H1 (cell line): Measurements from ENCODE around the gene MYH11. TPM values are rescaled to one million over a fixed set of nuclear protein-coding genes. Genes with fewer than 3 reads are reported as not detected.

Source experiments
- CHD1 ChIP-seq: IDR thresholded peaks from 2 replicates; pipeline ENCODE4 v1.6.1; 2012; ENCODE audit warnings: low read depth, low read length, improper control_type of control experiment
- polyA plus RNA-seq, 7 experiments: library from polyadenylated mRNA; depleted of rRNA in 3 of 7; stranded (reverse) in 5 of 7; unstranded in 2 of 7; fragments of >200 nt in 5 of 7; fragments of 200-250 nt in 2 of 7; gene quantifications; 1 replicate in 5 of 7; 2 replicates in 1 of 7; 4 replicates in 1 of 7; pipeline versions ENCODE4 v1.2.1 to v1.2.3, GENCODE V29; 2011 to 2013; ENCODE audit warnings: missing spikeins in 2 of 7, mixed read lengths in 2 of 7
- total RNA-seq: library from RNA; stranded (reverse); fragmentation: NEBNext Ultra II Directional; extraction: Animal tissue kit (Norgen Biotek cat#: 25700); gene quantifications from 2 replicates; pipeline ENCODE4 v1.2.1, GENCODE V29; 2021
- TF ChIP-seq, protein P1 (sequence below): fragments of 300-600 bp; sonication (generic); IDR thresholded peaks from 2 replicates; pipeline ENCODE4 v1.7.1; 2012; ENCODE audit warnings: low read length, moderate library complexity, mild to moderate bottlenecking, inconsistent platforms; ENCODE audit not compliant: insufficient replicate concordance

The MYH11 gene
- total and polyA plus RNA-seq, 2 of the 8 experiments (the other 6 are each of a cell fraction or from before 2014, with no cell fraction given): 0.11 to 0.78 TPM

DNA sequence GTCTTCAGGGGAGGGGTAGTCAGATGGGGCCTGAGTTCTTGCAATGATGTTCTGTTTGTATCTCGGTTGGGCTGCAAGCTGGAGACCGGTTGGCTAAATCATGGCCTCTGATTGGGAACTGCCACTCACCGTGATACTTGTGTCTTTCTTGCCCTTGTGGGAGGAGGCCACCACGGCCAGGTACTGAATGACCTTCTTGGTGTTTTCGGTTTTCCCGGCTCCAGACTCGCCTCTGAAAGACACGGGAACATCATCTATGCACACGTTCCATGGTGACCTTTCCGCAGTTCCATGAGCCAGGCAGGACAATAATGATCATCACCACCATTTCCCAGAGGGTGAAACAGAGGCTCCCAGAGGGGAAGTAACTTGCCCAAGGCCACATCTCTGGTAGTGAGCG, 70.3 kb downstream of the MYH11 start (continued):
- TF ChIP-seq, protein P1, sequence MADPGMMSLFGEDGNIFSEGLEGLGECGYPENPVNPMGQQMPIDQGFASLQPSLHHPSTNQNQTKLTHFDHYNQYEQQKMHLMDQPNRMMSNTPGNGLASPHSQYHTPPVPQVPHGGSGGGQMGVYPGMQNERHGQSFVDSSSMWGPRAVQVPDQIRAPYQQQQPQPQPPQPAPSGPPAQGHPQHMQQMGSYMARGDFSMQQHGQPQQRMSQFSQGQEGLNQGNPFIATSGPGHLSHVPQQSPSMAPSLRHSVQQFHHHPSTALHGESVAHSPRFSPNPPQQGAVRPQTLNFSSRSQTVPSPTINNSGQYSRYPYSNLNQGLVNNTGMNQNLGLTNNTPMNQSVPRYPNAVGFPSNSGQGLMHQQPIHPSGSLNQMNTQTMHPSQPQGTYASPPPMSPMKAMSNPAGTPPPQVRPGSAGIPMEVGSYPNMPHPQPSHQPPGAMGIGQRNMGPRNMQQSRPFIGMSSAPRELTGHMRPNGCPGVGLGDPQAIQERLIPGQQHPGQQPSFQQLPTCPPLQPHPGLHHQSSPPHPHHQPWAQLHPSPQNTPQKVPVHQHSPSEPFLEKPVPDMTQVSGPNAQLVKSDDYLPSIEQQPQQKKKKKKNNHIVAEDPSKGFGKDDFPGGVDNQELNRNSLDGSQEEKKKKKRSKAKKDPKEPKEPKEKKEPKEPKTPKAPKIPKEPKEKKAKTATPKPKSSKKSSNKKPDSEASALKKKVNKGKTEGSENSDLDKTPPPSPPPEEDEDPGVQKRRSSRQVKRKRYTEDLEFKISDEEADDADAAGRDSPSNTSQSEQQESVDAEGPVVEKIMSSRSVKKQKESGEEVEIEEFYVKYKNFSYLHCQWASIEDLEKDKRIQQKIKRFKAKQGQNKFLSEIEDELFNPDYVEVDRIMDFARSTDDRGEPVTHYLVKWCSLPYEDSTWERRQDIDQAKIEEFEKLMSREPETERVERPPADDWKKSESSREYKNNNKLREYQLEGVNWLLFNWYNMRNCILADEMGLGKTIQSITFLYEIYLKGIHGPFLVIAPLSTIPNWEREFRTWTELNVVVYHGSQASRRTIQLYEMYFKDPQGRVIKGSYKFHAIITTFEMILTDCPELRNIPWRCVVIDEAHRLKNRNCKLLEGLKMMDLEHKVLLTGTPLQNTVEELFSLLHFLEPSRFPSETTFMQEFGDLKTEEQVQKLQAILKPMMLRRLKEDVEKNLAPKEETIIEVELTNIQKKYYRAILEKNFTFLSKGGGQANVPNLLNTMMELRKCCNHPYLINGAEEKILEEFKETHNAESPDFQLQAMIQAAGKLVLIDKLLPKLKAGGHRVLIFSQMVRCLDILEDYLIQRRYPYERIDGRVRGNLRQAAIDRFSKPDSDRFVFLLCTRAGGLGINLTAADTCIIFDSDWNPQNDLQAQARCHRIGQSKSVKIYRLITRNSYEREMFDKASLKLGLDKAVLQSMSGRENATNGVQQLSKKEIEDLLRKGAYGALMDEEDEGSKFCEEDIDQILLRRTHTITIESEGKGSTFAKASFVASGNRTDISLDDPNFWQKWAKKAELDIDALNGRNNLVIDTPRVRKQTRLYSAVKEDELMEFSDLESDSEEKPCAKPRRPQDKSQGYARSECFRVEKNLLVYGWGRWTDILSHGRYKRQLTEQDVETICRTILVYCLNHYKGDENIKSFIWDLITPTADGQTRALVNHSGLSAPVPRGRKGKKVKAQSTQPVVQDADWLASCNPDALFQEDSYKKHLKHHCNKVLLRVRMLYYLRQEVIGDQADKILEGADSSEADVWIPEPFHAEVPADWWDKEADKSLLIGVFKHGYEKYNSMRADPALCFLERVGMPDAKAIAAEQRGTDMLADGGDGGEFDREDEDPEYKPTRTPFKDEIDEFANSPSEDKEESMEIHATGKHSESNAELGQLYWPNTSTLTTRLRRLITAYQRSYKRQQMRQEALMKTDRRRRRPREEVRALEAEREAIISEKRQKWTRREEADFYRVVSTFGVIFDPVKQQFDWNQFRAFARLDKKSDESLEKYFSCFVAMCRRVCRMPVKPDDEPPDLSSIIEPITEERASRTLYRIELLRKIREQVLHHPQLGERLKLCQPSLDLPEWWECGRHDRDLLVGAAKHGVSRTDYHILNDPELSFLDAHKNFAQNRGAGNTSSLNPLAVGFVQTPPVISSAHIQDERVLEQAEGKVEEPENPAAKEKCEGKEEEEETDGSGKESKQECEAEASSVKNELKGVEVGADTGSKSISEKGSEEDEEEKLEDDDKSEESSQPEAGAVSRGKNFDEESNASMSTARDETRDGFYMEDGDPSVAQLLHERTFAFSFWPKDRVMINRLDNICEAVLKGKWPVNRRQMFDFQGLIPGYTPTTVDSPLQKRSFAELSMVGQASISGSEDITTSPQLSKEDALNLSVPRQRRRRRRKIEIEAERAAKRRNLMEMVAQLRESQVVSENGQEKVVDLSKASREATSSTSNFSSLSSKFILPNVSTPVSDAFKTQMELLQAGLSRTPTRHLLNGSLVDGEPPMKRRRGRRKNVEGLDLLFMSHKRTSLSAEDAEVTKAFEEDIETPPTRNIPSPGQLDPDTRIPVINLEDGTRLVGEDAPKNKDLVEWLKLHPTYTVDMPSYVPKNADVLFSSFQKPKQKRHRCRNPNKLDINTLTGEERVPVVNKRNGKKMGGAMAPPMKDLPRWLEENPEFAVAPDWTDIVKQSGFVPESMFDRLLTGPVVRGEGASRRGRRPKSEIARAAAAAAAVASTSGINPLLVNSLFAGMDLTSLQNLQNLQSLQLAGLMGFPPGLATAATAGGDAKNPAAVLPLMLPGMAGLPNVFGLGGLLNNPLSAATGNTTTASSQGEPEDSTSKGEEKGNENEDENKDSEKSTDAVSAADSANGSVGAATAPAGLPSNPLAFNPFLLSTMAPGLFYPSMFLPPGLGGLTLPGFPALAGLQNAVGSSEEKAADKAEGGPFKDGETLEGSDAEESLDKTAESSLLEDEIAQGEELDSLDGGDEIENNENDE: no peak
- TF ChIP-seq CHD1: no peak
